GM21717 (cell line): ENCODE measurements around the gene NDUFA8.

Experiments used
- ATAC-seq: cut with Tn5 transposase; IDR thresholded peaks from one replicate; pipeline ENCODE4 v1.9.1; 2021; ENCODE audit warnings: mild to moderate bottlenecking, moderate library complexity; ENCODE audit not compliant: unreplicated experiment

NDUFA8 gene

DNA sequence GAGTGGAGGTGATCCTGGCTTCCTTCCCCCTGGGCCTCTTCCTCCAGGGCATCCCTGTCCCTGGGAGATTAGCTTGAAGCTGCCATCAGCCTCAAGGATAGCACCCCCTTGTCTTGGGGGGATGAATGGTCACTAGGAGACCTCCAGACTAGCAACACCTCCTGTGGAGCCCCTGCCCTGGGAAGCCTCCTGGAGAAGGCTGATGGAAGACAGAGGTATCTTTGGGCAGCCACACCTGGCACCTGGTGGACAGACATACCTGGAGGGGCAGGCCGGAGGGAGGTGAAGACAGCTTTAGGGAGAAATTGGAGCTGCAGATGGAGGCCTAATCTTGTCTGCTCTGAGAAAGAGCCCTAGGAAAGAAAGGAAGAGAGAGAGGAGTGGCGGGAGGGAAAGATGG, 57.4 kb downstream of the NDUFA8 start:
- no peak for ATAC-seq

DNA sequence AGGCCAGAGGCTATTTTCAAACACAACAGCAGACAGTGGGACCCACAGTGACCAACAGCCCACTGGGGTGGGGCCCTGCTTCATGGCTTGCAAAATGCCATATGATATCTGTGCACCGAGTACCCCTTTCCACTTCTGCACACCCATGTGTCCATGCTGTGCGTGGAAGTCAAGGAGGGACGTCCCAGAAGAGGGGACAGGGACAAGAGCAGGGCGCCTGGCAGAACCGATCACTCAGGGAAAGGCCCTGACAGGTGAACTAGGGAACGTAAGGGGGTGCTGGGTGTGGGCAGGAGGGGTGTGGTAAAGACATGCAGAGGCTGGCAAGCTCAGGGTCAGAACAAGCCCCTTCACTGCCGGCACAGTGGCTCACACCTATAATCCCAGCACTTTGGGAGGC, 58.8 kb downstream of the NDUFA8 start:
- ATAC-seq = no peak

DNA sequence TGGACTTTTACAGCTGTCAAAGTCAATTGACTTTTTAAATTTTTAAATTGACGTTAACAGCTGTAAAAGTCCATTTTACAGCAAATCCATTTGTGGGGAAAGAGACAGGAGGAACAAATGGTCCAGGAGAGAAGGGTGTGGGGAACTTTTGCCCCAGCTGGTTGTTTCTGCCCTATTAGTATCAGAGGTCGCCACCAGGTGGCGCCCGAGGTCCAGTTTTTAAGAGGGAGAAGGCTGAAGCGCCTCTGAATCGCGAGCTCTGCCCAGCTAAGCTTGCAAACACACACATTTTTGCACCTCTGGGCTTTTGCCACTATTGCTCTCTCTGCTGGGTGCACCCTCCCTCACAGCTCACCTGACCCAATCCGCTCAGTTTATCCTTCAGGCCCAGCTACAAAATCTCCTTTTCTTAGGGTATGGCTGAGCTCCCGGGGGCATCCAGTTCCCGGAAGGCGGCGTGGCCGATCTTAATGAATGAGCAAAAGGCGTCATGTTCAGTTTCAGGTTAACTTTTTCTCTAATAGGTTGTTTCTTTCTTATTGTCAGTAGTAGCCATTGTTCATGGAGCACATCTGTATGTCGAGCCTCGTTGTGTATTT, 60.2 kb downstream of the NDUFA8 start:
- ATAC-seq = no peak

DNA sequence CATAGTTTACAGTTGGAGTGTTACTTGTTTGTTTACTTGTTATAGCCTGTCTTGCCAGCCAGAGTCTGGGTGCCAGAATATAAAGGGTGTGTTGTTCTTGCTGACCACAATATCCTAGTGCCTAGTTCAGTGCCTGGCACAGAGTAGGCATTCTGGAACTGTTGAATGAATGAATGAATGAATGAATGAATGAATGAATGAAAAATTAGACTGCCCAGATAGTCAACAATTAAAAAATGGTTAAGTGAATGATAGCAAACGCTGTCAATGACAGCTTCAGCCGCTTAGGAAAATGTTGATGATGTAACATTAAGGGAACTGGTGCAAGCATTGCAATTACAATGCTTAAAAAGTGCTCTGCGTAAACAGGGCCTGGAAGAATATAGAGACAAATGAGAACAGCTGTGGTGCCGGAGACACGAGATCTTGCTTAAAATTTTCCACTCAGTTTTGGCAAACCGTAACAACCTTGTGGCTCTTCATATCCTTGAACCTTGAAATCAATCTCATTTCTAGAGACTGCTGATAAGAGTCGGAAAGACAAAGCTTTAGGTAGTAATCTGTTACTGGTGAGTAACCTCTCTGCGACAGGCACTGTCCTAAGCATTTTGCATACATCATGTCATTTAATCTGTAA, 61.8 kb downstream of the NDUFA8 start:
- ATAC-seq = no peak

DNA sequence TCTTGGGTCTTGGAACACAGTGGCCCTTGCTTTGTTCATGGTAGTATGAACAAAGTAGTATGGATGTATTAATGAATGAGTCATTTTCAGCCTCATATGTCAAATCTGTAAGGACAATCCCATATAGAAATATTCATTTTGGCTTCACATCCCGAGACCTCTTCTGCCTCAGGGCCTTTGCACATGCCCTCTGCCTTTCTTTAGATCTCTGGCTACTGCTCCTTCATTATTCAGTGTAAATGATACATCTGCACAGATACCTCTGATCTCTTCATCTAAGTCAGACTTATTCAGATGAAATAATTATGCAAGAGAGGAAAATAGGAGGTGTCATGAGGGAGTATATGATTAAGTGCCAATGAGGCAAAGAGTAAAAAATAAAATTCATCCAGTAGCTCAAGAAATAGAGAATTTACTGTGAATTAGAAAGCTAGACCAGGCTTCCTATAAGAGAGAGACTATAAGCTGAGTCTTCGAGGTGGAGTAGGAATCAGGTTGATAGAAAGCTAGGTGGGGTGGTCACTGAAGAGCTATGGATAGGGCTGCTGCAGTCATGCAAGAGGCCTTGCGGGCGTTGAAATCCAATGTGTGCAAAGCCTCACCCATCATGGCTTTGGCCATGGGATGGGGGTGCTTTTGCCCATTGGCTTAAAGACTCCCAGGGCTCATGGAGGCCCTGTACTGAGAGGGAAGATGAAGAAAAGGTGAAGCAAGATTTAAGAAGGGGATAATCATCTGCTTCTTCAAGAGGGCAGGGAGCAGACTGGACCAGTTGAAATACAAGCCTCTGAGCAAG, 62.8 kb downstream of the NDUFA8 start:
- ATAC-seq = no peak

DNA sequence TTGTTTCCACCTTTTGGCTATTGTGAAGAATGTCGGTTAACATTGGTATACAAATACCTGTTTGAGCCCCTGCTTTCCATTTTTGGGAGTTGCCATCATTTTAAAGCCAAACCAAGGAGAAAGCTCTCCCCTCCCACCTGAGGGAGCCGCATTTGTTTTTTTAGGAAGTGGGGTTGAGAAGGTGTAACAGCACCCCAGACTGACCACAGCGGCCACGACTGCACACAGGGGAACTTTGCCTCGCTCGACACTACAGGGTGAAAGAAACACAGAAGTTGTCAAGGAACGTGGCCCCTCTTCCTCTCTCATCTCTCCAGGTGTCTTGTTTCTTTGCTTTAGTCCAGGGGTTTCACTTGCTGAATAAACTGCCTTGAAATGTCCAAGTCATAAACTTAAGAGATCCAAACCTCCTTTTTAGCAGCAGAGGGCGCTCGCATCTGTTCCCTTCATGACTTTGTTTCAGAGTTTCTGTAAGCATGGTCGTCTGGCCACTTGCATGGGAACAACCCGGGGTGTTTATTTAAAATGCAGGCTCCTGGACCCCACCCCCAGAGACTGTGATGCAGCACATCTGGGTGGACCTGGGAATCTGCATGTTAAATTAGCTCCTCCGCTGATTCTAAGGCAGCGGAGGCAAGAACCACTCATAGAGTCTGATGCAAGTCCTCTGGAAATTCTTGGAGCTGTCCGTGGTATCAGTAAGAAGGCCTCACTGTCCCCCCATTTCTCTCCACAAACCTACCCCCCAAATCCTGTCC, 64.4 kb downstream of the NDUFA8 start:
- ATAC-seq = no peak
